ENCODE measurements around the gene LRRC56. TPM values are rescaled to one million over a fixed set of nuclear protein-coding genes. Genes with fewer than 3 reads are reported as not detected.
A peak's percentile ranks its signal among the peaks of the same experiment; 100 is the strongest.

The LRRC56 gene
- total and polyA plus RNA-seq, 9 of the 15 experiments (the other 6 are each of a cell fraction or from before 2014, with no cell fraction given): 0.03 to 4.5 (median 1.0) TPM; not detected in 1

- peak; percentile 63; the same call in 1 of the 2 replicates for TF ChIP-seq ETS1 (conservative IDR thresholded peaks at IDR 0.05; ENCODE audit: control insufficient read depth, low read depth, low read length)
- TF ChIP-seq RBFOX2 (IDR thresholded peaks at IDR 0.05; ENCODE audit: low read depth, low read length): peak; percentile 83
- no peak for TF ChIP-seq ZNF23 (CRISPR knock-in tag; IDR thresholded peaks at IDR 0.05)
- TF ChIP-seq ILK (tag; IDR thresholded peaks at IDR 0.05; ENCODE audit: borderline replicate concordance, low read depth): no peak
- no peak for TF ChIP-seq PURB (CRISPR knock-in tag; IDR thresholded peaks at IDR 0.05; ENCODE audit: low read depth)
- peak; percentile 40 for TF ChIP-seq PRPF4 (IDR thresholded peaks at IDR 0.05; ENCODE audit: insufficient read depth, low read depth, low read length, poor library complexity, severe bottlenecking)
- no peak for TF ChIP-seq NCOA2 (IDR thresholded peaks at IDR 0.05; ENCODE audit: partially characterized antibody in 2 of 2)
- TF ChIP-seq NBN (IDR thresholded peaks at IDR 0.05; ENCODE audit: low read depth): no peak
- TF ChIP-seq E2F1 (CRISPR knock-in tag; IDR thresholded peaks at IDR 0.05): no peak
- no peak for TF ChIP-seq ZNF24 (IDR thresholded peaks at IDR 0.05)
- TF ChIP-seq POLR2AphosphoS2 (IDR thresholded peaks at IDR 0.05; ENCODE audit: low read length): no peak
- no peak for TF ChIP-seq HES1 (IDR thresholded peaks at IDR 0.05; ENCODE audit: low read depth)
- no peak for TF ChIP-seq MEF2A (IDR thresholded peaks at IDR 0.05; ENCODE audit: control insufficient read depth, low read depth, low read length)
- no peak for TF ChIP-seq CTCFL (IDR thresholded peaks at IDR 0.05; ENCODE audit: borderline replicate concordance, insufficient read depth, low read depth, low read length, poor library complexity, severe bottlenecking)
- TF ChIP-seq ZNF277 (CRISPR knock-in tag; IDR thresholded peaks at IDR 0.05; ENCODE audit: borderline replicate concordance): no peak
- no peak for TF ChIP-seq ZBED1 (IDR thresholded peaks at IDR 0.05)
- no peak for TF ChIP-seq ZNF785 (CRISPR knock-in tag; IDR thresholded peaks at IDR 0.05)
- 0 out of 2 replicates have a peak, but pooled peaks have one; percentile 30 for TF ChIP-seq SMARCE1 (IDR thresholded peaks at IDR 0.05)
- no peak for TF ChIP-seq TBL1XR1 (IDR thresholded peaks at IDR 0.05; ENCODE audit: low read length in 2 of 2)
- TF ChIP-seq NR2F6 (CRISPR knock-in tag; IDR thresholded peaks at IDR 0.05): no peak
- no peak for TF ChIP-seq NFATC3 (IDR thresholded peaks at IDR 0.05)
Observed at GRCh38 chr11:560305-561147, 23.2 kb downstream of the LRRC56 start, which contains the start of the genes LMNTD2 and RASSF7 (continued).
